ENCODE results near the gene CDCP2.

Gene CDCP2

DNA sequence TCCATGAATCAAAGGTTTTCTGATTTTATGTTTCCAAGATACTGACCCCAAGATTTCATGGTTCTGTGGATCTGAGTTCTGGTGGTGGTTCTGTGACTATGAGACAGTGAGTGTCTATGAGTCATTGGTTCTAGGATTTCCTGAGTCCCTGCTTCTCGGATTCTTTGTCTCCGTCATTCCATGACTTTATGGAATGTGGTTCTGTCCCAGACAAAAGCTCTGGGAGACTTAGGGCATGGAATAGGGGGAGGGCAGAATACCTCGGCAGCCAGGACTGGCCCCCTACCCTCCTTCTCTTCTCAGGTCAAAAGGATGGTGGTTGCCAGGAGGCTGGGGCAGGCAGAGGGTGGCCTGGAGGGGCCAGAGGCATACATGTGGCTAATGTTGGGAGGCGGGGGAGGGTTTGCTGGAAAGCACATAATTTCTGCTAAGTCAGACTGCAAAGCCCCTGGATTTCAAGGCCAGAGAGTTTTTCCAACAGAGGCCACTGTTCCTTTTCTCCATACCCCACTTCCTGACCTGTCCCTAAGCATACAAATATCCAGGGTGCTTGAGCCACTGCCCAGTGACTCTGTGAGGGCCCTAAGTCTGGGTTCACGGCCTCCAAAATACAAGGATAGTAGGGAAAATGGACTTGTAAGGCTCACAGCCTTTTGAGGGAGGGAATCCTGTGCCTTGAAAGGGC lies 17.2 kb downstream of the CDCP2 start:
- Histone ChIP-seq H3K4me3 (replicated peaks; ENCODE audit: low read depth, low read length) (no peak overlapping the region), H3K27me3 (replicated peaks; ENCODE audit: control insufficient read depth, insufficient read depth, low read length) (no peaks in the 10 kb centered on the region; the same call in 1 of the 2 replicates), H3K36me3 (ENCODE audit: control insufficient read depth, insufficient read depth, low read length) (no peaks in the 10 kb centered on the region)
- TF ChIP-seq, protein P1, sequence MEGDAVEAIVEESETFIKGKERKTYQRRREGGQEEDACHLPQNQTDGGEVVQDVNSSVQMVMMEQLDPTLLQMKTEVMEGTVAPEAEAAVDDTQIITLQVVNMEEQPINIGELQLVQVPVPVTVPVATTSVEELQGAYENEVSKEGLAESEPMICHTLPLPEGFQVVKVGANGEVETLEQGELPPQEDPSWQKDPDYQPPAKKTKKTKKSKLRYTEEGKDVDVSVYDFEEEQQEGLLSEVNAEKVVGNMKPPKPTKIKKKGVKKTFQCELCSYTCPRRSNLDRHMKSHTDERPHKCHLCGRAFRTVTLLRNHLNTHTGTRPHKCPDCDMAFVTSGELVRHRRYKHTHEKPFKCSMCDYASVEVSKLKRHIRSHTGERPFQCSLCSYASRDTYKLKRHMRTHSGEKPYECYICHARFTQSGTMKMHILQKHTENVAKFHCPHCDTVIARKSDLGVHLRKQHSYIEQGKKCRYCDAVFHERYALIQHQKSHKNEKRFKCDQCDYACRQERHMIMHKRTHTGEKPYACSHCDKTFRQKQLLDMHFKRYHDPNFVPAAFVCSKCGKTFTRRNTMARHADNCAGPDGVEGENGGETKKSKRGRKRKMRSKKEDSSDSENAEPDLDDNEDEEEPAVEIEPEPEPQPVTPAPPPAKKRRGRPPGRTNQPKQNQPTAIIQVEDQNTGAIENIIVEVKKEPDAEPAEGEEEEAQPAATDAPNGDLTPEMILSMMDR (IDR thresholded peaks at IDR 0.05; ENCODE audit: insufficient read depth, low read length, poor library complexity, severe bottlenecking) = no peak
- no peak for DNase-seq (ENCODE audit: extremely low read depth, insufficient read length)

DNA sequence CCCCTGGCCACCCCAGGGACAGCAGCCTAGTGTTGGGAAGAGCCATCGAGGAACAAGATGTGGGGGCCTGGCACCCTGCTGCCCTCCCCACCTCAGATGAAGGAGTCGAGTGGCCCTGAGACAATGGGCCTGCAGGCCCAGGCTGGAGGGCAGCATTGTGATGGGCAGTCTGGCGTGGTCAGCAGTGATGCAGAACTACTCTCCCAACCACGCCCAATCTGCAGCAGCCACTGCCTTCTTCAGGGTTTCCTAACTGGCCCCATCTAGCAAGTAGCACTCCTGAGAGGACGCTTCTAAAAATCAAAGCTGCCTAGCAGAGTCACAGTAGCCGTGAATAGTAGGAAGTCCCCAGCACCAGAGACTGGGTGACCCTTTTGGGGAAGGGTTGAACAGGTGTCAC lies 18.5 kb downstream of the CDCP2 start:
- Histone ChIP-seq H3K4me3 (replicated peaks; ENCODE audit: low read depth, low read length) (no peak overlapping the region), H3K36me3 (ENCODE audit: control insufficient read depth, insufficient read depth, low read length) (no peaks in the 10 kb centered on the region), H3K27me3 (replicated peaks; ENCODE audit: control insufficient read depth, insufficient read depth, low read length) (no peaks in the 10 kb centered on the region; the same call in 1 of the 2 replicates)
- TF ChIP-seq, protein P1 (IDR thresholded peaks at IDR 0.05; ENCODE audit: insufficient read depth, low read length, poor library complexity, severe bottlenecking) = no peak
- no peak for DNase-seq (ENCODE audit: extremely low read depth, insufficient read length)

DNA sequence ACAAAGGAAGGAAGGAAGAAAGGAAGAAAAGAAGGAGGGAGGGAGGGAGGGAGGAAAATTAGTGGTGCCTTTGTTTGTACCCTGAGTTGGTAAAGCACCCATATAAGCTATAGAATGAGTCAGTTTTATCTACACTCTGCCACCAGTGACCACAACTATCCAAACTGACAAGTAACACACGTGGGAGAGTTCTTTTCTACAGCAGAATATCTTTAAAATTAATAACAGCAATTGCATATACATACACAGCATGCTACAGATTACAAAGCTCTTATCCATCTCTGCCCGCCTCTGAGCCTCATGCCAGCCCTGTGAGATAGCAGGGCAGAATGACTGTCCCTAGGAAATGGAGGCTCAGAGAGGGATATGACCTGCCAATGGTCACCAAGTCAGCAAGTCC lies 20.3 kb downstream of the CDCP2 start:
- Histone ChIP-seq H3K36me3 (ENCODE audit: control insufficient read depth, insufficient read depth, low read length) (no peaks in the 10 kb centered on the region), H3K27me3 (replicated peaks; ENCODE audit: control insufficient read depth, insufficient read depth, low read length) (no peaks in the 10 kb centered on the region; the same call in none of the 2 replicates), H3K4me3 (replicated peaks; ENCODE audit: low read depth, low read length) (no peak overlapping the region)
- no peak for DNase-seq (ENCODE audit: extremely low read depth, insufficient read length)
- TF ChIP-seq, protein P1 (IDR thresholded peaks at IDR 0.05; ENCODE audit: insufficient read depth, low read length, poor library complexity, severe bottlenecking) = no peak

DNA sequence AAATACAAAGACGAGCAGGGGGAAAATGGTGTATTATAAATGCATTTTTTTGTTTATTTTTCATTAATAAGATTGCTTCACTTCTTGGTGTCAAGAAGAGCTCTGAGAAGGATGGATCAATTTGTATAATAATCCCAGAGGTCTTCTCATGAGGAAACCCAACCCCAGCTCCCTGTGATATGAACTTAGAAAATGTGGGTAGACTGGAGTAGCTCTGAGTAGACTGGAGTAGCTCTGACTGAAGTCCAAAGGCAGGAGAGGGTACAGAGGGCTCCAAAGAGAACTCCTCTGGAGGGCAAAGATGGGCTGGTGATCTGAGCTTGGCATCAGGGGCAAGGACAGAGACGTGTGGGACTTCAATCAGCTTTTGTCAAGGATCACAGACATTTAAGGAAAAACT lies 21.4 kb downstream of the CDCP2 start:
- Histone ChIP-seq H3K4me3 (replicated peaks; ENCODE audit: low read depth, low read length) (no peak overlapping the region), H3K27me3 (replicated peaks; ENCODE audit: control insufficient read depth, insufficient read depth, low read length) (no peaks in the 10 kb centered on the region; the same call in none of the 2 replicates), H3K36me3 (ENCODE audit: control insufficient read depth, insufficient read depth, low read length) (no peaks in the 10 kb centered on the region)
- TF ChIP-seq, protein P1 (IDR thresholded peaks at IDR 0.05; ENCODE audit: insufficient read depth, low read length, poor library complexity, severe bottlenecking) = no peak
- DNase-seq (ENCODE audit: extremely low read depth, insufficient read length) = no peak

DNA sequence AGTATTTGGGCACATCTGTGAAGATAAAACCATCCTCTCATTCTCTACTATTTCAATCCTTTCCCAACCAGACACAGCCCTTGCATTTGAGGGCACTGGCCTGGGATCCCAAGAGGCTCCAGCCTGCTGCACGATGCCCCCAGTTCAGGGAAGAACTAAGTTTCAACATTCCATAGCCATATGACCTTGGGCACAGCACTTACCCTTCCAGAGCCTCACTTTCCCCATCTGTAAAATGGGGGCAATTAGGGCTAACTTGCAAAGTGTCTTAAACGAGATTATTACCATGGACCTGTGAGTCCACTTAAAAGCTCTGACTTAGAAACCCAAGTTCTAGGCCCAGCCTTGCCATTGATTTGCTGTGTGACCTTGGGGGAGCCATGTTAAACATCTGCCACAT lies 22.9 kb downstream of the CDCP2 start:
- TF ChIP-seq, protein P1 (IDR thresholded peaks at IDR 0.05; ENCODE audit: insufficient read depth, low read length, poor library complexity, severe bottlenecking) = no peak
- no peak for DNase-seq (ENCODE audit: extremely low read depth, insufficient read length)
- H3K4me3 ChIP-seq (replicated peaks; ENCODE audit: low read depth, low read length) = no peak overlapping the region
- H3K36me3 ChIP-seq (ENCODE audit: control insufficient read depth, insufficient read depth, low read length) = no peaks in the 10 kb centered on the region
- no peaks in the 10 kb centered on the region; the same call in none of the 2 replicates for H3K27me3 ChIP-seq (replicated peaks; ENCODE audit: control insufficient read depth, insufficient read depth, low read length)

Data from GM06990 (cell line).